Effector memory CD4-positive, alpha-beta T cell (primary cell): ENCODE data around the gene ARHGAP26.

Source experiments
- DNase-seq, 3 donors: peaks; one replicate each; pipeline ENCODE4 v3.0.0-alpha.2; 2020
- H3K27ac ChIP-seq: 2 replicates; pipeline ENCODE4 v1.7.0; 2013; ENCODE audit warnings: mild to moderate bottlenecking, low read length, moderate library complexity; ENCODE audit not compliant: insufficient read depth, poor library complexity, severe bottlenecking
- H3K27me3 ChIP-seq: replicated peaks from 2 replicates; pipeline ENCODE4 v1.7.0; 2013; ENCODE audit warnings: mild to moderate bottlenecking, low read length; ENCODE audit not compliant: insufficient read depth, control insufficient read depth, poor library complexity, severe bottlenecking
- H3K36me3 ChIP-seq: 2 replicates; pipeline ENCODE4 v1.7.0; 2013; ENCODE audit warnings: mild to moderate bottlenecking, low read length, moderate library complexity; ENCODE audit not compliant: control insufficient read depth, insufficient read depth
- H3K4me1 ChIP-seq: 2 replicates; pipeline ENCODE4 v1.7.0; 2013; ENCODE audit warnings: low read length, mild to moderate bottlenecking; ENCODE audit not compliant: control insufficient read depth, insufficient read depth, poor library complexity, severe bottlenecking
- H3K4me3 ChIP-seq: 2 replicates; pipeline ENCODE4 v1.7.0; 2013; ENCODE audit warnings: low read length, low read depth, mild to moderate bottlenecking; ENCODE audit not compliant: insufficient read depth, poor library complexity, severe bottlenecking
- H3K9me3 ChIP-seq: 2 replicates; pipeline ENCODE4 v1.7.0; 2013; ENCODE audit warnings: mild to moderate bottlenecking, low read length, moderate library complexity; ENCODE audit not compliant: control insufficient read depth

The ARHGAP26 gene

DNA sequence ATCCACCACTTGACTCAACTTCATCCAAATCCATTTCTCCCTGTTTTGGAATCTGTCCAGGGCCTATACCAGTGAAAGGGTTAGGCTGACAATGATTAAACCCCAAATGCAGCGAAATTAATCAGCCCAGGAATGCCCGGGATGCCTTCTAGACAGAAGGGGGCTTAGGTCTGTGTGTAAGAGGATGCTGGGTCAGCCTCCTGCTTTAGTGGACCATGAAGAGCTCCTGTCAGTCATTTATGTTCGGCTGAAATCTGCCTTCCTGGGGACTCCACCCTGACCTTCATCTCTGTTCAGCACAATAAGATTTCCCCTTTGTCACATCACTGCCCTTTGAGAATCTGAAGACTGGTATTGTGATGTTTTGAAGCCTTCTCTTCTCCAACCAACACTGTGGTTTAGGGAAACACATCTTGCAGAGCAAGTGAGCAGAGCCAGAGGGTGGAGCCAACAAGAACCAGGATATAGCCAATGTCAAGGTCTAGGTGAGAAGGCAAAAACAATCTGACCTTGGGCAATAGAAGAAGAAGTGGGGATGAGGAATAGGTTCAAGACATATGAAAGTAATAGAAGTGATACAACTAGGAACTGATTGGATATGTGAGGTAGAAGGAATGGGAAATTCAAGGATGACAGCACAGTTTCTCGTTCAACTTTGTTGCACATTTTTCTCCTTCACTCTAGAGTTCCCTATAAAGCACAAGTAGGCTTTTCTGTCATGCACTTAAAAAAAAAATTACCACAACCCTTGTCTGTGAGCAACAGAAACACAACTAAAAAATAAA is 234.4 kb downstream of the ARHGAP26 start:
- DNase-seq, result no peak
- no peaks in the 10 kb centered on the region for H3K27me3 ChIP-seq
- H3K9me3 ChIP-seq, result no peaks in the 10 kb centered on the region
- peak overlapping the region; percentile 77 for H3K27ac ChIP-seq
- peaks cover 52% of the 10 kb centered on the region for H3K4me1 ChIP-seq
- H3K4me3 ChIP-seq, result no peak overlapping the region
- H3K36me3 ChIP-seq, result no peaks in the 10 kb centered on the region

DNA sequence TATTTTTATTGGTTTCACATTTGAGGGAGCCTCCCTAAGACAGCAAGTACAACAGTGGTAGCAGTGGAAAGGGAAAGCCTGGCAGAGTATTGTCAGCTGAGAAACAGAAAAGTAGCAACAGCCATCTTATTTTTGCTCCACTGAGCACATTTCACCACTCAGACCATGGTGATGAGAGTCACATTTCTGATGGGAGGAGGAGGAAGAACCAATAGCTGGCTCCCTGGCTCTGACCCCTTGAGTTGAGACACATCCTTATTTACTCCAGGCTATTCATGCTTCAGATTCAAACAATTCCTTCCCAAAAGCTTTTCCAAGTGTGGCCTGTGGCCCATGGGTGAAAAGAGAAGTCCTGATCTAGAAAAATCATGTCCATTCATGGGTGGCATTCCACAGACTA is 236.3 kb downstream of the ARHGAP26 start:
- no peaks in the 10 kb centered on the region for H3K27me3 ChIP-seq
- no peak overlapping the region for H3K27ac ChIP-seq
- no peak overlapping the region for H3K4me3 ChIP-seq
- peaks cover 50% of the 10 kb centered on the region for H3K4me1 ChIP-seq
- H3K9me3 ChIP-seq, result no peaks in the 10 kb centered on the region
- H3K36me3 ChIP-seq, result no peaks in the 10 kb centered on the region
- no peak for DNase-seq

DNA sequence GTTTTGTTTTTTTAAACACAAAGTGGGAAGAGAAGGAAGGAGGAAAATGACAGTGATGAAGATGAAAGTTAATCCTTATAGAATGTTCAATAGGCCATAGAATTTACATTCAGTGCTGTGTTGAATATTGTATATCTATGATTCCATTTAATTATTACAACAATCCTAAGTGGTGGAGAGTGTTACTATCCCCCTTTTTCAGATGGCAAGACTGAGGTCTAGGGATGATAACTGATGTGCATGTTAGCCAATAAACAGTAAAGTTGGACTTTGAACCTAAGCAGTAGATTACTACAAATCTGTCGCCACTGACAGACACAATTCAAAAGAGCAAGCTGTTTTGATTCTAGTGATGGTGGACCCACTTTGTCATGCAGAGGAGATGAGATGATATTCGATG is 237.9 kb downstream of the ARHGAP26 start:
- H3K9me3 ChIP-seq, result no peaks in the 10 kb centered on the region
- no peaks in the 10 kb centered on the region for H3K27me3 ChIP-seq
- no peaks in the 10 kb centered on the region for H3K36me3 ChIP-seq
- H3K4me3 ChIP-seq, result no peak overlapping the region
- peaks cover 34% of the 10 kb centered on the region for H3K4me1 ChIP-seq
- no peak overlapping the region for H3K27ac ChIP-seq
- DNase-seq, result no peak

DNA sequence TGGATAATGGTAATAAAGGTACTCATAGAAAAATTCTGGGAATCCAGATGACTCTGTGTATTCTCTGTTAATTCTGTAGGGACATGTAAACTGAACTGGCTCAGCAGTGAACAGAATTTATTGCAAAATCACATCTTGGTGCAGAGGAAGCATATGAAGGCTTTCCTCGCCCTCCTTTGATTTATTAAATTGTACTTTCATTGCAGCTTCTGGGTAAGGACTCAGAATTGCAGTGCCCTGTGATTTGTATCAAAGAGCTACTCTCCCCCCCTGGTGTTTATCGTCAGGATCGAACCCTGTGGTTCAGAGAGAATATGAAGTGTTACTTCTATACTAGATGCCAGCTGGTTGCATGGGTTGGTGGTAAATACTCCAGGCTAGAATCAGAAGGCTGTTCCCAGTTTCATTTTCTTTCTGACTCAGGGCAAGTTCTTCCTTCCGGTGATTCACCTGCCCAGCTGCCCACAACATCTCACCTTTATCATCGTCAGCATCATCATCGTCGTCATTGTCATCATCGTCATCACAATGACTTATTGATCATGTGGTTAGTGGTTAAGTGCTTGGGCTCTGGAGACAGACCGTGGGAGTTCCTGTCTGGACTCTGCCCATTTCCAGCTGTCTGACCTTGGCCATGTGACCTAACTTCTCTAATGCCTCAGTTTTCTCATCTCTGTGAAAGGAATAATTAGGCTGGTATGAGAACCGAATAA is 238.8 kb downstream of the ARHGAP26 start:
- H3K4me1 ChIP-seq, result peaks cover 26% of the 10 kb centered on the region
- H3K4me3 ChIP-seq, result no peak overlapping the region
- DNase-seq, result peak; percentile 78 to 80 (median 78)
- no peaks in the 10 kb centered on the region for H3K36me3 ChIP-seq
- no peaks in the 10 kb centered on the region for H3K27me3 ChIP-seq
- H3K9me3 ChIP-seq, result no peaks in the 10 kb centered on the region
- H3K27ac ChIP-seq, result peak overlapping the region; percentile 48

DNA sequence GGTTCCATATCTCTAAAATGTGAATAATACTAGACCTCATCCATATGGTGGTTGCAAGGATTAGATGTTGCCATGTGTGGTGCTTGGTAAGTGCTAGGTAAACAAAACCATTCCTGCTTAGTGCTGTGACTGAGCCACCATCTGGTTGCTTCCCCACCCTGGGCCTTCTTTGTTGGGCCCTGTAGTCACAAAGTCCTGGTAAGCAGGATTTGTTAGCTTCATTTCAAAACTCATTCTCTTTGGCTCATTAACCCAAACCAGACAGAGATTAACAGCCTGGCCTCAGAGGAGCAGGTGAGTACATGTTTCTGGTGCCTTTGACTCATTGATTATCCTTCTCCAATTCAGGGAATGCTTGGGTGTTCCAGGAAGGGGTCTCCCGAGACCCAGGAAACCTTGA is 240.2 kb downstream of the ARHGAP26 start:
- Histone ChIP-seq H3K4me1 (peaks cover 12% of the 10 kb centered on the region), H3K36me3 (no peaks in the 10 kb centered on the region), H3K9me3 (no peaks in the 10 kb centered on the region), H3K4me3 (no peak overlapping the region), H3K27ac (peak overlapping the region; percentile 48), H3K27me3 (no peaks in the 10 kb centered on the region)
- no peak for DNase-seq

DNA sequence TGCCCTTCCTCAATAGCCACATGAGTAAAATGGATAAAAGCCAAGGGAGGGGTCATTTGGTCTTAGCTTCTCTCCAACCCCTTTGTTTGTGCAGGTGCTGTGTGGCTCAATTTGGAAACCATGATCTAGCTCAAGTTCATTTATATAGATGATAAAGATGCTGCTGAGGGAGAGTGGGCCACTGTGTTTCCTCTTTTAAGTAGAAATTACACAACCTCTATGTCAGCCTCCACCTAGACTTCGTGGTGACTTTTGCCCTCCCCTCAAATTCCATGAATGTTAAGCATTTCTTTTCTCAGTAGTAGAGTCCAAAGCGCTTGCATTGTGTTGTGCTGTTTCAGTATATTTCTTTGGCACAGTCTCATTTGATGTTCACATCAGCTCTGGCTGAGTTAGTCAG is 241.4 kb downstream of the ARHGAP26 start:
- no peak for DNase-seq
- H3K4me3 ChIP-seq, result no peak overlapping the region
- no peaks in the 10 kb centered on the region for H3K9me3 ChIP-seq
- H3K36me3 ChIP-seq, result no peaks in the 10 kb centered on the region
- H3K27me3 ChIP-seq, result no peaks in the 10 kb centered on the region
- H3K4me1 ChIP-seq, result peaks cover 11% of the 10 kb centered on the region
- H3K27ac ChIP-seq, result no peak overlapping the region

DNA sequence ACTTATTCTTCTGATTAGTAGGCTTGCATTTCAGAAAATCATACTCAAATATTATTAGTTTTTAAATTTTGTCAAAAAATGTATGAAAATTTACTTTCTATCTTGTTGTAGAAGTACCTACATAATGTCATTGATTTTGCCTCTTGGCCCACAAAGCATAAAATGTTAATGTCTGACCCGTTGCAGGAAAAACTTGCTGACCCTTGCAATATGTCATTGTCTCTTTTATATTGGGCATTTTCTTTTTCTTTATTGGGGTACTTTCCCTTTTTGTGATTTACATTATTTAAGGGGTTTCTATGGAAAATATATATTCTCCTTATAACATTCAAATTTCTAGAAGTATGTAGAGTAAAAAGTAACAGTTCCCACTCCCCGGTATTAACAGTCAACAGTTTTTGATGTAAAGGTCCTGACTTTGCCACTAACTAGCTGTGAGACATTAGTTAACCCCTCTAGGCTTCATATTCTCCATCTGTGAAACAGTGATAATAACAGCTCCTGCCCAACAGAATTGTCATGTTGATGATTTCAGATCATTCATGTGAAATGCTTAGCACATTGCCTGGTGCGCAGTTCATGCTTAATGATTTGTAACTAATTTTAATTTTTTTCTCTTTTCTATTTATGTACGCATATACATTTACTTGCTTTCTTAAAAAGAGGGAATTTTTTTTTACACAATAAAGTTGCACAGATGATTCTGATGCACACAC is 243.2 kb downstream of the ARHGAP26 start:
- DNase-seq, result no peak
- Histone ChIP-seq H3K9me3 (no peaks in the 10 kb centered on the region), H3K27ac (no peak overlapping the region), H3K27me3 (no peaks in the 10 kb centered on the region), H3K36me3 (no peaks in the 10 kb centered on the region), H3K4me3 (no peak overlapping the region), H3K4me1 (peaks cover 6% of the 10 kb centered on the region)

DNA sequence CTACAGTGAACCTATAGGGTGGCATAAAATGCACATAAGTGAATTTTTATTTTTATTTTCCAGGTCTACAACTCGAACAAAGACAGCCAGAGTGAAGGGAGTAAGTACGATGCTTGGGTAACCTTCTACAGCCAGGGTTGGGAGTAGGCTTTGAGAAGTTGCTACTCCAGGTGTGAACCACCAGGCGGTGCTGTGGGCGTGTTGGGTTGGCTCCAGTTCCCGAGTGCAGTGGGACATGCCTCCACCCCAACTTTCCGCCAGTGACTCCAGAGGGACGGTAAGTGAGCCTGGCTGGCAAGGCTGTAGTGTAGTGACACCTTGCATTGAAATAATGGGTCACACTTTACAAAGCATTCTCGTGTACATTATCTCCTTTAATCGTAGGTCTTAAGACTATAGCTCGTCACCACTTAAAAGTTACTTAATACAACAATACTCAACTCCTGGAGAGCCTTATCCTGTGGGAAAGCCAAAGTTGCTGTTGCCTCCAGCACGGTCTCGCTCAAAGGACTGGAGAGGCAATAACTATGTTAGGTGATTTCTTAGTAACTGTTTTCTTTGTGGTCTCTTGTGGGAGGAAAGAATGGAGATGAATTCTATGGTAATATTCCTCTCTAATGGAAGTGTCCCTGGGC is 244.0 kb downstream of the ARHGAP26 start:
- Histone ChIP-seq H3K4me1 (no peaks in the 10 kb centered on the region), H3K9me3 (no peaks in the 10 kb centered on the region), H3K4me3 (no peak overlapping the region), H3K27ac (no peak overlapping the region), H3K36me3 (no peaks in the 10 kb centered on the region), H3K27me3 (no peaks in the 10 kb centered on the region)
- DNase-seq, result no peak

DNA sequence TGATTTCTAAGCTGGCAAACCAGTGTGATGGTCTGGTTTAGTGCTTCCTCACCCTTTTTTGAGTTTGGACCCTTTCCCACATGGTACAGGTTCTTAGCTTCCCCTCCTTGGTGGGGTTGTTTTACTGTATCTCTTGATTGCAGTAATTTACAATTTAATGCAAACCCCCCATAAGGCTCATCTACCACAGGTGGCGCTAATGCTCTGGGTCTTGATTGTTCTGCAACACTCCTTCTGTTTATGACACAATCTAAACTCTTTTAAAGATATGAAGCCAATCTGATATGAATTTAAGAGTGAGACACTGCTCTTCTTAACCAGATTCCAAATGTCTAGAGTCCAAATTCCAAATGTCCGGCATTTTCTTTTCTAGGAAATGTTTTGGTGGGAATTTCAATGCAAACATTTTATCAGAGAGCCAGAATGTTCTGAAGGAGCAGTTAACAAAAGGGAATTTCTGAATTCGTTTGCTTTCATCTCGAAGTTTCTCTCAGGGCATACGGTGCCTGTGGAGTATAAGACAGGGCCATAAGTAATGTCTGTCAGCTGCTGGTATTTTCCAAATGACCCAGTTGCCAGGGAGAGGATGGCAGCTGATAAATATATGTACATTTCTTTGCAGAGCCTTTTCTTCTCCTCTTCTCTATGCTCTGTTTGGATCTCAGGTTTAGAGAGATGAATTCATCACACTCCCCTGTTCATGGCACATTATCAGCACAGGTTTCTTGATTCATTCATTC is 246.8 kb downstream of the ARHGAP26 start:
- Histone ChIP-seq H3K4me3 (no peak overlapping the region), H3K36me3 (no peaks in the 10 kb centered on the region), H3K9me3 (no peaks in the 10 kb centered on the region), H3K4me1 (no peaks in the 10 kb centered on the region), H3K27me3 (no peaks in the 10 kb centered on the region), H3K27ac (no peak overlapping the region)
- DNase-seq, result peak in 2 of 3 donors; percentile 5 to 22
